KBM-7 (cell line): ENCODE results near the gene OR13C9.

Experiments used
- DNase-seq: peaks from one replicate; pipeline ENCODE4 v3.0.0-alpha.2; 2015
- in situ Hi-C: fragments of 300-500 bp; cut with MboI; formaldehyde crosslinking; loops from 2 replicates; pipeline ENCODE4 v1.14.3; 2020; ENCODE audit warnings: low sequenced_read_pairs, low pct_unique_long_range_greater_than_20kb, mixed read lengths

OR13C9 gene

DNA sequence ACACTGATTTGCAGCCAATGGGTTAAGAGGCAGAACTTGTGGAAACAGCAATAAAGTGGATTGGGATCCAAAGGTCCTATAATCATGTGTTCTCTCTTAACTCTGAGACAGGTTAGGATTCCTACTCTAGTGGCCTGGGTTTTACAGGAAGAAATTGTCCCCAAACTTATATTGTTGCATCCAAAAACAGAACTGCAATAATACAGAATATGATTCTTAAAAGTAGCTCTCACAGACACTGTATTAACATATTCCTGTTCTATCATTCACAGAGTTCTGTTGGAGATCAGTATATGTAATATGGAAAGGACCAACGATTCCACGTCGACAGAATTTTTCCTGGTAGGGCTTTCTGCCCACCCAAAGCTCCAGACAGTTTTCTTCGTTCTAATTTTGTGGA lies 49.1 kb downstream of the OR13C9 start, which contains the start of gene OR13C8:
OR13C8 (plus strand) TSS at position 301 of the 400 bp plus-strand sequence; CDS start at position 301, 0 bp downstream.
- DNase-seq: no peak

More for the DNA sequence above, 49.1 kb downstream of the OR13C9 start, which contains the start of gene OR13C8:
- in situ Hi-C loops: no loop called here
